ENCODE data around the gene COQ10B.
A peak's percentile ranks its signal among the peaks of the same experiment; 100 is the strongest.
"Not testable (repeated sequence)": the region's sequence is repeated elsewhere in the genome, so short reads cannot be mapped to it uniquely, and the experiment has no call there.

COQ10B gene

DNA sequence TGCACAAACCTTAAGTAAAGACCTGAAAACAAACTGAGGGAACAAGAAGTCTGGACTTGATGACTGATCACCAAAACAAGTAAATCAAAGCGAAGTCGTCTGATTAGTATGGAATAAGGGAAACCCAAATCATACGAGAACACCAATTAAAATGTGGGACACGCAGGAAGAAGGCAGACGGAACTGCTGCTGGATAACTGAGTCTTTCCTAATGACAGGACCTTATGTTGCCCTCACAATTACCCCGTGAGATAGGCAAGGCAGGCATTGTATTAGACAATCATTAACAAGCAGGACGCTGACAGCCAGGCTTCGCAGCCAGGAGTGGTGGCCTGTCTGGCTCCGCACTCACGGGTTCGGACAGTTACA lies 614 bp upstream of the COQ10B start:
- no peak for DNase-seq

DNA sequence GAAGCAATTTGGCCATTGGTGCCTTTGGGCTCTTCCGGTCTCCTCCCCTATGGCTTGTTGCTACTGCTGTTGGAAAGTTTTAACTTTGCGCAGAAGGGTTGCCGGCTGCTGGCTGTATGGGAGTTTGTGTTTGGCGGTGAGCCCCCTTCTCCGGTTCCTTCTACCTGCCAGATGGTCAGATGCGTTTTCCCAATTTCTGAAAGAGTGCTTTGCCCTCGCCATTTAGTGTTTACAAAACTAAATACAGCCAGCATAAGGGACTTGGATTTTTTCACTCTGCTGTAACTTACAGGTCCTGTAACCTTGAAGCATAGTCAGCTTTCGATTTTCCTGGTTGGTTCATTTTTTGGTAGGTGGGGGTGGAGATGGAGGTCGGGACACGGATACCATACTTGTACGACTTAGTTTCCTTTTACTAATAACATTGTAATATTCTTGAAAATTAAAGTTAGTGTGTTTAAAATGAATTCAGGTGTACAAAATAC lies 604 bp downstream of the COQ10B start:
- DNase-seq: no peak

DNA sequence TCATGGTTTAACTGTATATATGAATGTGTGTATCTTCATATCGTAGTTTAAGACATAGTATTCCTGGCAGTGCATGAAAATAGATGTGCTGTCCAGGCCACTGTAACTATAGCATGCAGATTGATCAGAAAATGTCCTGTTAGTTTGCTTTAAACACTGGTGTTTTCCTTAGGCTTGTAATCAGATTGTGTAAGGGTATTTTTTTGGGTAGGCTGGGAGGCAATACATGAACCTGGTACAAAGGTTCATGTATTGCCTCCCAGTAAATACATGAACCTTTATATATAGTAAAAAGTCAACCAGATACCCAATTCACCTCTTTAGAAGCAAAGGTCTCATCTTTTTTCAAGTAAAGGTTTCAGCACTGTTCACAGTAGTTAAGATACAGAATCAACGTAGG lies 1.6 kb downstream of the COQ10B start:
- DNase-seq: no peak

DNA sequence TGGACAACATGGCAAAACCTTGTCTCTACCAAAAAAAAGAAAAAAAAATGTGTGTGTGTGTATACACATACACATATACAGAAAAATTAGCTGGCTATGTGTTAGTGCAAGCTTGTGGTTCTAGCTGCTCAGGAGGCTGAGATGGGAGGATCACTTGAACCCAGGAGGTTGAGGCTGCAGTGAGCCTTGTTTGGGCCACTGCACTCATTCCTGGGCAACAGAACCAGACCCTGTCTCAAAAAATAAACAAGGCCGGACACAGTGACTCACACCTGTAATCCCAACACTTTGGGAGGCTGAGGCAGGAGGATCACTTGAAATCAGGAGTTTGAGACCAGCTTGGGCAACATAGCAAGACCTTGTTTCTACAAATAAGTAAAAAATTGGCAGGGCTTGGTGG lies 2.1 kb downstream of the COQ10B start:
- DNase-seq: no peak

DNA sequence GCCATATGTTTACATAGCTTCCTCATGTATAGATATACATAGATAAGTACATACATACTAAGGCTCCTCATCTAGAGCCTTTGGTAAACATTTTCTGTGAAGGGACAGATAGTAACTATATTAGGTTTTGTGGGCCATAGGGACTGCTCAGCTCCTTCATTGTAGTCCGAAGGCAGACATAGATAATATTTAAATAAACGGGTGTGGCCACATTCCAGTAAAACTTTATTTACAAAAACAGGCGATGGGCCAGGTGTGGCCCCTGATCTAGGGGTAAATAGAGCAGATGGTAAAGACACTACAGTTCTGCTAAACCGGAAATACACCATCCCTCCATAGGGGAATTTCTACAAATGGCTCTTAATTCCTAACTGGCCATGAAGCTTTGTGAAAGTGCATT lies 7.3 kb downstream of the COQ10B start:
- DNase-seq: no peak

DNA sequence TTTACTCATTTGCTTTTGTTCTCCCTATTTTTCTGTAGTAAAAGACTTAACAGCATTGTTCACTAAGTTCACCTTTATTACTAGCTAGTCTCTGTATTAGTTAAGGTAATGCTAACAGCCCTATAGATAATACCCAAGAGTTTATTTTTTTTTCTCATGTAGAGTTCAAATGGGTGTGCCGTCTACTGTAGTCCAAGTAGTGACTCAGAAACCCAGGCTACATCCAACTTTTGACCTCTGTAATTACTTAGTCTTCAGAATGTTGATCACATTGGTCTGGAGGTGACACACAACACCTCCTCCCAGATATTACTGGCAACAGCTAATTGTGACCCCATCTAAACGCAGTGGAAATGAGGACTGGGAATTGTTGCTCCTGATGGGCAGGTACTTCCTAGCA lies 7.7 kb downstream of the COQ10B start:
- no peak for DNase-seq

DNA sequence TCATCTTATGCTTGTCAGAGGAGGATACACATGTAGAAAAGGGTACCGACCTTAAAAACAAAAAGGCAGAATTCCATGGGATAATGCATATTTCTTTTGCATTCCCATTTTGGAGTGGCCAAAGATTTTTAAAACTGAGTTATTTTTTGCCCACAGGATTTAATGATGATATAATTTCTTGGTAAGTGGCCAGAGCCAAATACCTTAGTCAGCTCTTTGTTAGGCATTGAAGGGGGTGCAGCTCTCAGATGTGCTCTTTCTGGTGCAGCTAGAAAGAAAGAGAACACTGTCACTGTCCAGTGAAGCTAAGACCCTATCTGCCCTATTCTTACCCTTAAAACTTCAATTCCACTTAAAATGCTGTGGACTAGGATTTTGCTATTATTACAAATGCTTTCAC lies 10.8 kb downstream of the COQ10B start:
- DNase-seq: no peak

DNA sequence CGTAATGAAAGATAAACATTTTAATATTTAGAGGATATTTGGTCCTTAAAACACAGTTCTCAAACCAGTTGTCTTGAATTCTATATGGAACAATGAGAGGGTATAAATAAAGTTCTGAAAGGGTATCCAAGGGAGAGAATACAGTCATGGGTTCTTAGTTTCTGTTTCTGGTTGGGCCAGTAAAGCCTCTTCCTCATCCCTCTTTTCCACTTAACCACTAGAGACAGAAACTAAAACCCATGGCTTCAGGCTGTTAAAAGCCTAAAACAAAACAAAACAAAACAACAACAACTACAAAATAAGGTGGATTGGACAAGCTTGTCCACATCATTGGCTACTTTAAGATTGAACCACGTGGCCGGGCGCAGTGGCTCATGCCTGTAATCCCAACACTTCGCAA lies 18.8 kb downstream of the COQ10B start:
- DNase-seq: no peak

DNA sequence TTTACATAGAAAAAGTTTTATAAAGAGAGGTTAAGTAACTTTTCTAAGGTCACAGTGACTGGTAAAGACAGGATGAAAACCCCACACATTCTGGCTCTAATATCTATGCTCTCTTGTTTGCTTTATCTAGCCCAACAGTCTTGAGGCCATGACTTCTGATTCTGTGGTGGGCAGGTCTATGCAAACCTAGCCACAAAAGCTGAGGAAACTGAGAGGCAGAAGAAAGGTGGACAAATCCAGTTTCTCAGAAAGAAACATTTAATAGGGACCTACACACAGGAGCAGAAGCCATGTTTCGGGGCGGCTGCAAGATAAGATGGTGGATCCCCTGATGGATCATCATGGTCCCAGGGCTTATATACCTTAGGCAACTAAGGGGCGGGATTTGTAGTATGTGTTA lies 24.4 kb downstream of the COQ10B start:
- DNase-seq: no peak

DNA sequence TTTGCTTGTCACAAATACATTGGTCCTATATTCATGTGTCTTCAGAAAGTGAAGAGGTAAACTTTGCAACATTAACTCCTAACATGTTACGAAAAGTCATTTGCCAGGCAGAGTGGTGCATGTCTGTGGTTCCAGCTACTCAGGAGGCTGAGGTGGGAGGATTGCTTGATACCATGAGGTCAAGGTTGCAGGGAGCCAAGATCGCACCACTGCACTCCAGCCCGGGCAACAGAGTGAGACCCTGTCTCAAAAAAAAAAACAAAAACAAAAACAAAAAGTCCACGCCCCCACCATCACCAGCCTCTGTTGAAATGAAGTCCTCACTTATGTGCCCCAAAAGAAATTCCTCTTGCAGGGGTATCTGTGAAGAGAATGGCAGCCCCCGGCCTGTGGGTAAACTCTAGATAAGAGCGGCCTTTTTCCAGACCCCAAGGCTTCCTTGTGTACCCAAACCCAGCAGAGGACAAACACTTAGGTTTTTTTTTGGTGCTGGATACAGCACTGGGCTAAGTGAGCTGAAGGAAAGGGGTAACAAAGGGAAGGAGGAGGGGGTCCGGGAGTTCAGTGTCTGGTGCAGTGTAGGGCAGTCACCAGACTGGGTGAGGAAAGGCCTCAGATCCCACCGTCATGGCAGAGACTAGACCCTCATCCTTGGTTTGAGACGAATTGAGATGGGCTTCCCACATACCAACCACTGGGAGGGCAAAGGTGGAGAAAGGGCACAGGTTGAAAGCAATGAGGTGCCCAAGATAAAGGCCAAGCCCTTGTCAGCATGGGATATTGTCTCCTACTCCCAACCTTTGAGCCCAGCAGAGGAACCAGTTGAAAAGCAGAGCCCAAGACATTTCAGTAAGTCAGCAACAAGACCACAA lies 27.0 kb downstream of the COQ10B start:
- DNase-seq: no peak

DNA sequence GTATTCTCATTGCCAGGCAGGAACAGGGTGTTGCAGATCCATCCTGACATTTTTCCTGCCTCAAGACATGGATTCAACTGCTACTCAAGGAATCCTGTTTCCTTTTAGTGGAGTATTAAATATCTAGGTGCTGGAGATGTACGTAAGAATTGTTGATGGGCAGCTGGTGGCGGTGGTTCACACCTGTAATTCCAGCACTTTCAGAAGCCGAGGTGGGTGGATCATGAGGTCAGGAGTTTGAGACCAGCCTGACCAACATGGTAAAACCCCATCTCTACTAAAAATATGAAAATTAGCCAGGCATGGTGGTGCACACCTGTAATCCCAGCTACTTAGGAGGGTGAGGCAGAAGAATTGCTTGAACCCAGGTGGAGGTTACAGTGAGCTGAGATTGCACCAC lies 30.9 kb downstream of the COQ10B start:
- not testable (repeated sequence) for DNase-seq

DNA sequence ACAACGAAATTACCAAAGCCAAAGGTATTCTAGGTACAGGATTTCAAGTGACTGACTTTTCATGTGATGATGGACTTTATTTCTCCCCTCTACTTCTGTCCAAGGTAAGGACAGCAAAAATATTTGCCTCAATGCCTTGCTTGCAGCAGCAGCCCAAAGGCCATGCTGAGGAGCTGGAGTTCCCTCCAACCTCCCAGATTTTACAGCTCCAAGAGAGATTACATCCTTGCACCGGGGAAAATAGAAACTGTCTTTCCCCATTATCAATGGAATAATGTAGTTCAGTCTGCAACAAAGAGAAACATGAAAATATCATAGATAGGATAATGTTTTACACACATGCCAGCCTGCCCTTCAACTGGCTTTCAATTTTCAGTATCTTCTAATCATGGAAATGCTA lies 32.8 kb downstream of the COQ10B start:
- no peak for DNase-seq

DNA sequence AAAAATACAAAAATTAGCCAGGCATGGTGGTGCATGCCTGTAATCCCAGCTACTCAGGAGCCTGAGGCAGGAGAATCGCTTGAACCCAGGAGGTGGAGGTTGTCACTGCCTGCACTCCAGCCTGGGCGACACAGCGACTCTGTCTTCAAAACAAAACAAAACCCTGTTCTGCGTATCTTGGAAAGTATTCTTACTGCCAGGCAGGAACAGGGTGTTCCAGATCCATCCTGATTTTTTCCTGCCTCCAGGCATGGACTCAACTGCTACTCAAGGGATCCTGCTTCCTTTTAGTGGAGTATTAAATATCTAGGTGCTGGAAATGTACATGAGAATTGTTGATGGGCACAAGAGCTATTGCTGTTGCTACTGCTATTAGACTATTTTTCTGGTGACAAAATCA lies 34.0 kb downstream of the COQ10B start:
- DNase-seq: no peak

DNA sequence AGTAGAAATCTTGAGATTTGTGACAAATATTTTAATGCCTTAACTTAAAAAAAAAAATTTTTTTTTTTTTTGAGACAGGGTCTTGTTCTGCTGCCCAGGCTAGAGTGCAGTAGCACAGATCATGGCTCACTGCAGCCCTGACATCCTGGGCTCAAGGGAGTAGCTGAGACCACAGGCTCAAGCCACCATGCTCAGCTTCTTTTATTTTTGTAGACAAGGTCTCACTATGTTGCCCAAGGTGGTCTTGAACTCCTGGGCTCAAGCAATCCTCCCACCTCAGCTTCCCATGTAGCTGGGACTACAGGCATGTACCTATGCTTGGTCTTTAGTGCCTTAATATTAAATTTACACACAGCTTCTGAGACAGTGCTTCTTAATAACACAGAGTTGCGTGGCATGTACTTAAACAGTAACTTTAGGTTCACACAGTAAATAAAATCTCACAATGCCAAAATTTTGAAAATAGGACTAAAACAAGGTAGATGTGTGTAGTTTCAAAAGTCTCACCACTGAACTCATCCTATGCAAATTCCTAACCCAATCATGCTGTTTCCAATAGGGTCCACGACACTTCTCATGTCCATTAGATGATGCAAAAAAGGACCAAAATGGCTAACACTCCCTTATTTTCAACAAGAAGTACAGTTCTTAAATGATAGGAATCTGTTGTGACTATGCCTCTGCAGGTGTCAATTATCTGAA lies 42.2 kb downstream of the COQ10B start:
- DNase-seq: no peak

DNA sequence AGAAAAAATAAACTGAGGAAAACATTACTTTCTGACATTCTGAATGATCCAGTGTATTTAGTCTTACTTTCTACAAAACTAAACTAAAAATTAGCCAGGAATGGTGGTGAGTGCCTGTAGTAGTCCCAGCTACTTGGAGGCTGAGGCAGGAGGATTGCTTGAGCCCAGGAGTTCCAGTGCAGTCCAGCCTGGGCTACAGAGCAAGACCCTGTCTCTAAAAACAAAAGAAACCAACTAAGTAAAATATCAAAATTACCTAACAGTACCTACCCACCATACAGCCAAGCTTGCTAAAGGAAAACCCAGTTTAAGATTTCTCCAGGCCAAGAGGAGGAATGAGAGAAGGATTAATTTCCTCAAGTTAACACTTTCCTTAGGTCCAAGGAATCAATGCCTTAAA lies 43.3 kb downstream of the COQ10B start:
- no peak for DNase-seq

DNA sequence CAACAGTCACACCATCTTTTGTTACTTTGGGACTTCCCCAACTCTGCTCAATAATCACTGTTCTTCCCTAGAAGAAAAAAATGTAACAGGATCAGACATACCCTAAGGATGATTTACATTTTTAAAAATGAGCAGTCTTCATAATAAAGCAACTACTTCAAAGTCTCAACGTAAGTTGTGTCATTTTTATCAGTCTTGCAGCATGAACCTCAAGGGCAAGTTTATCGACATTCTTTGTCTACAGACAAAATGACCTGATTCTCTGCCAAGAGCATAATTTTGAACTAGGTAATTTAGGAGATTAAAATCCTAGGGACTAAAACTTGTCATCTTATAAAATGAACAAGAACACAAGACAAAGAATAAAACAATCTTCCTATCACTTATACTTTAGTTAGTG lies 44.0 kb downstream of the COQ10B start:
- DNase-seq: no peak

DNA sequence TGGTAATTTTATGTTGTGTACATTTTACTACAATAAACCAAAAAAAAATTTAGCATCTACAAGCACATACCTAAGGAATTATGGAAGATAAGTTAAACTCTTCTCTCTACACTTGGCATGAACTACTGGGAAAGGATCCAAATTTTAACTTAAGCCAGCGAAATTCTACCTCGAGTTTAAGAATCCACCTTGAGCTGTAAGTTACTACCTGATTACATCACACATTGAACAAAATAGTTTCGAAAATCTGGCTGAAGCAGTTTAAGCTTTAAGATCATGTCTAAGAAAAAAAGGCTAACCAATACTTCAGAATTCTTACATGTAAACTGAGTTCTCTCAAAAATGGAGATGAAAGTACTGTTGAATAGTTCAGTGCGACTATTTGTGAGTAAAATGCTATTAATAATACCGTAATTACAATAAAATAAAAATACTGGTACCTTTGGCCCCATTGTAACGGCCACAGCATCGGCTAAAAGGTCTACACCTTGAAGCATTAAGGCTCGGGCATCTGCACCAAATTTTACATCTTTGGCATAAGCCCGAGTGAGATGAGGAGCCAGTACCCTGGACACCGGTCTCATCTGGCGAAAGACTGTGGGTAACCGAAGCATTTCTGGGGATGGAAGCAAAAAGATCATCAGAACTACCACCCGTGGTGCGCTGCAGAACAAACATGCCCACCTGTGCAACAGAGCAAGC lies 45.0 kb downstream of the COQ10B start:
- DNase-seq: no peak

DNA sequence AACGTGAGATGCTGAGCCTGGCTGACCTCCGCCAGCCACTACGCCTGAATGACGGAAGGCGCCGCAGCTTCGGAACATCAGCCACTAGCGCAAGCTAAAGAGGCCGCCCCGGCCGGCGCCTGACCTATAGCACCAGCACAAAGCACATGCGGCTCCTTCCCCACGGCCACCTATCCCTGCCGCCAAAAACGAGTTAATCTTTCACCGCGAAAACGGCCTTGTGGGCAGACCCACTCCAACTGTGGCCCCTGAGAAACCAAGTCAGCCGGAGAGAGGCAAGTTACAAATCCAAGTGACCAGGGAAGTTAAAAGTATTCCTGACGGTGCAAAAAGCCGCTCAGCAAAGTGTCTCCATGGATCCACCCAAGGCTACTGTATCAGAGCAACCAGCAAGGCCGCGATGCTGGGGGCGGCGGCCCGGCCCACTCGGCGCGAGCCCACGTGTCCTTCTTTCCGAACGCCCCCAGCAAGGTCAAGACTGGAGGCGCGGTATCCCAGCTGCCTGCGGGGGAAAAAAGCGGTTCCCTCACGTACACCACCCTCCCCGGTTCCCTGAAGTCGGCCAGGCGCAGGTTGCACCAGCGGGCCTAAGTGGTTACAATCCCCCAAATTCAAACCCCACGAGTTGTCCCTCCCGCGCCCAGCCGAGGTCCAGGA lies 45.7 kb downstream of the COQ10B start:
- peak; percentile 20 for DNase-seq

DNA sequence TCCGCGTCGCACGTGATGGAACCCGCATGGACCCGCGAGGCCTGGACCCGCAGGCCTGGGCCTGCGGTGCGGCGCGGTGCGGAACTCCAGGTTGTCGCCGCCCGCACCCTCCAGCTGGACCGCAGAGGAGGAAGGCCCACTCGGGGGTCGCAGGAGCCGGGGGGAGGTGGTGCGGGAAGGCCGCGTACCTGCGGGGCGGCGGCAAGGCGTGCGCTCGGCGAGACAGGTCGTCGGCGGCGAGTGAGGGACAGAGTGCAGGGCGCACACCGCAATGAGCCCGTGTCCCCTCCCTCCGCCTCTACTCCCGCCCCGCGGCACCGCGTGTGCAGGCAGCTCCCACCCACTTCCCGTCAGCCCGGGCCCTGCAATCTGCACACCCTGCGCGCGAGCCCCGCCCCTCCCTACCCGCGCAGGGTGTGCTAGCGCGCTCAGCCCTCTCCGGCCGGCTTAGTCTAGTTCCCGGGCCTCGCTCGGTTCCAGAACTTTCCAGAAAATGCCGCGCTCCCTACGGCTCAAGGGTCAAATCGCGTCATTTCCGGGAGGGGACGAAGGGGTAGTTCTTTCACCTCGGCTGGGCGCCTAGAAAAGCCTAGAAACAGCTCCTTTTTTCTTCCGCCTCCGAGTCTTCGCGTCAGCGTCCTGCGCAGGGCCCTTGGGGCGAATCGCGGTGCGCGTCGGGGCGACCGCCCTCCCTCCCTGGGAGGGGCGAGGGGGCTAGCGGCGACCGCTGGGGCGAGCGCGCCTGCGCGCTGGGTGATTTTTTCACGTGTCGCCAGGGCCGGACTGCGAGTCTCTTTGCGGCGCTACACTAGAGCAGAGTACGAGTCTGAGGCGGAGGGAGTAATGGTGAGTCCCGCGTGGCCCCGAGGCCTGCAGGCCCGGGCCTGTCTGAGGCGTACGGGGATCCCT lies 46.5 kb downstream of the COQ10B start, which contains the start of the genes HSPD1 and HSPE1:
TSS of gene HSPD1 (minus strand) at position 247 of the 909 bp plus-strand sequence. CDS start 992 bp downstream, outside the sequence.
TSS of gene HSPE1 (plus strand) at position 786 of the 909 bp plus-strand sequence. CDS start at position 844, 58 bp downstream.
- peak; percentile 93 for DNase-seq

DNA sequence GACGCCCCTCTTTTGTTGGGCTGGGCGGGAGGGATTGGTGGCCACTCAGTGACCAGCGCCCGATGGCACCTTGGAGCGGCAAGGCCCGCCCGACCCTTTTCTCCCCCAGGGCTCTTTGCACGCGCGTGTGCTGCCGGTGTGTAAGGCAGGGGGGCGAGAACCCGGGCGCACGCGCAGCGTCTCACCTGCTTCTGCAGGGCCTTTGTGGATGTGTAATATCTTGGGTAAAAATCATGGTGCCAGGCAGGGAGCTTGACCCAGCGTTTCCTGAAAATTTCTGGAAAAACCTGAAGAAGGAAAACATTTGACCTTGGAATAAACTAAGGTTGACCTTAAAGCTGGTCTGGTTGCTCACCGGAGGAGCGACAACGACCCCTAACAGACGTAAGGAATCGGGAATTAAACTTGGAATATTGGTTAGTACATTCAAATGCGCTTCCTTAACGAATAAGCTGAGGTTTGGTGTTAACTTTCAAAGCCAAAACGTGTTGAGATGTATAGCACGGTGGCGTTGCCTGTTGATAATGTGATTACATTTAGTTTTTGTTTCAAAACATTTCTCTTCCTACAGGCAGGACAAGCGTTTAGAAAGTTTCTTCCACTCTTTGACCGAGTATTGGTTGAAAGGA lies 47.3 kb downstream of the COQ10B start:
- no peak for DNase-seq

DNA sequence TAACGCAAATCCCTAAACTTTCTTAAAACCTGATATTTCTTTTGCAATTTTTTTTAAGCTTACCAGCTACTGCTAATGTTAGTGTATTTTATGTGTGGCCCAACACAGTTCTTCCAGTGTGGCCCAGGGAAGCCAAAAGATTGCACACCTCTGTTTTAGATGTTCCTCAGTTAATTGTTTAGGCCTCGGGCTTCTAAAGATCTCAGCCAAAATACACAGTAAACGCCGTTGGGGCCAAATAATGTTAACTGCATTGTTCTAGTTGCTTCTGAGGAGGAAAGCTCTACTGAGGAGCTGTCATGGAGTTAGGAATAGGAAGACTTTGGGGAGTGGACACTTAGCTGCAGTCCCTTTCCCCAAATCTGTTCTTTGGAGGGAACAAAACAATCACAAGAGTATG lies 48.8 kb downstream of the COQ10B start:
- no peak for DNase-seq

All from NCI-H2107 (cell line).